KMS-11 (cell line): ENCODE data around the gene PLA2G4A.

ENCODE experiments used
- H2AFZ ChIP-seq: fragments of 200-600 bp; sonication (generic); 2 replicates; pipeline ENCODE4 v1.6.1; 2016; ENCODE audit warnings: antibody characterized with exemption, mixed run types, low read depth
- H3K27ac ChIP-seq: fragments of 200-600 bp; sonication (generic); 2 replicates; pipeline ENCODE4 v1.6.1; 2016; ENCODE audit warnings: mild to moderate bottlenecking, mixed run types
- H3K27me3 ChIP-seq: fragments of 200-600 bp; sonication (generic); 2 replicates; pipeline ENCODE4 v1.6.1; 2017; ENCODE audit warnings: mild to moderate bottlenecking, low read depth, mixed run types, moderate library complexity; ENCODE audit not compliant: insufficient read depth
- H3K36me3 ChIP-seq: fragments of 200-600 bp; sonication (generic); 2 replicates; pipeline ENCODE4 v1.6.1; 2017; ENCODE audit warnings: mild to moderate bottlenecking, mixed run types; ENCODE audit not compliant: insufficient read depth
- H3K4me1 ChIP-seq: fragments of 200-600 bp; sonication (generic); 2 replicates; pipeline ENCODE4 v1.6.1; 2016; ENCODE audit warnings: mild to moderate bottlenecking, low read depth, mixed run types; ENCODE audit not compliant: poor library complexity, severe bottlenecking
- H3K4me2 ChIP-seq: fragments of 200-600 bp; sonication (generic); 2 replicates; pipeline ENCODE4 v1.7.0; 2016; ENCODE audit warnings: mild to moderate bottlenecking, mixed run types
- H3K4me3 ChIP-seq: fragments of 200-600 bp; sonication (generic); IDR thresholded peaks from 2 replicates; pipeline ENCODE4 v1.6.1; 2017; ENCODE audit warnings: low read depth, low read length, mixed read lengths; ENCODE audit not compliant: insufficient read depth
- H3K79me2 ChIP-seq: fragments of 200-600 bp; sonication (generic); 2 replicates; pipeline ENCODE4 v1.6.1; 2016; ENCODE audit warnings: low read depth, mixed run types; ENCODE audit not compliant: insufficient read depth
- H3K9ac ChIP-seq: fragments of 200-600 bp; sonication (generic); 2 replicates; pipeline ENCODE4 v1.6.1; 2016; ENCODE audit warnings: mild to moderate bottlenecking, mixed run types
- H4K20me1 ChIP-seq: fragments of 200-600 bp; sonication (generic); 2 replicates; pipeline ENCODE4 v1.6.1; 2016; ENCODE audit warnings: mild to moderate bottlenecking, mixed run types; ENCODE audit not compliant: insufficient read depth
- CTCF ChIP-seq: fragments of 200-600 bp; sonication (generic); conservative IDR thresholded peaks from 2 replicates; pipeline ENCODE4 v1.6.1; 2017; ENCODE audit warnings: low read depth, mild to moderate bottlenecking, antibody characterized with exemption, low read length, moderate library complexity, mixed read lengths

PLA2G4A gene

GRCh38 chr1:186793582-186793927 is 35.2 kb upstream of the PLA2G4A start:
- Histone ChIP-seq H3K9ac (no peak overlapping the region), H4K20me1 (no peaks in the 10 kb centered on the region), H3K4me1 (peaks cover 11% of the 10 kb centered on the region), H3K4me2 (peak overlapping the region; percentile 10; the same call in 1 of the 2 replicates), H3K36me3 (no peaks in the 10 kb centered on the region), H3K27me3 (no peaks in the 10 kb centered on the region), H3K27ac (no peak overlapping the region), H3K79me2 (no peaks in the 10 kb centered on the region), H2AFZ (no peak overlapping the region), H3K4me3 (no peak overlapping the region)
- TF ChIP-seq CTCF = no peak

GRCh38 chr1:186798960-186799688 is 29.6 kb upstream of the PLA2G4A start:
- no peaks in the 10 kb centered on the region for H3K27me3 ChIP-seq
- no peak overlapping the region for H3K4me3 ChIP-seq
- TF ChIP-seq CTCF = no peak
- H3K4me1 ChIP-seq = no peaks in the 10 kb centered on the region
- H3K4me2 ChIP-seq = no peak overlapping the region
- no peaks in the 10 kb centered on the region for H3K79me2 ChIP-seq
- H3K36me3 ChIP-seq = no peaks in the 10 kb centered on the region
- H2AFZ ChIP-seq = no peak overlapping the region
- no peaks in the 10 kb centered on the region for H4K20me1 ChIP-seq
- H3K27ac ChIP-seq = no peak overlapping the region
- no peak overlapping the region for H3K9ac ChIP-seq

GRCh38 chr1:186799689-186800054 is 29.1 kb upstream of the PLA2G4A start:
- no peaks in the 10 kb centered on the region for H3K36me3 ChIP-seq
- no peak for TF ChIP-seq CTCF
- H3K4me1 ChIP-seq = no peaks in the 10 kb centered on the region
- no peaks in the 10 kb centered on the region for H3K27me3 ChIP-seq
- no peak overlapping the region for H3K27ac ChIP-seq
- H3K4me3 ChIP-seq = no peak overlapping the region
- no peaks in the 10 kb centered on the region for H4K20me1 ChIP-seq
- no peaks in the 10 kb centered on the region for H3K79me2 ChIP-seq
- H3K4me2 ChIP-seq = no peak overlapping the region
- H3K9ac ChIP-seq = no peak overlapping the region
- H2AFZ ChIP-seq = no peak overlapping the region

- Histone ChIP-seq H3K27me3 (no peaks in the 10 kb centered on the region), H3K4me2 (no peak overlapping the region), H3K36me3 (no peaks in the 10 kb centered on the region), H3K27ac (no peak overlapping the region), H3K9ac (no peak overlapping the region), H3K4me3 (no peak overlapping the region), H3K79me2 (no peaks in the 10 kb centered on the region), H2AFZ (no peak overlapping the region), H4K20me1 (no peaks in the 10 kb centered on the region), H3K4me1 (no peaks in the 10 kb centered on the region)
- no peak for TF ChIP-seq CTCF
Measured at GRCh38 chr1:186802388-186802787, 26.4 kb upstream of the PLA2G4A start.
